RWPE2 (cell line): ENCODE data around the gene TRERF1.

Source experiments
- ATAC-seq: fragments of 200-7000 bp; cut with Tn5 transposase; 3 replicates; pipeline ENCODE4 v1.9.1; 2021; ENCODE audit warnings: low read depth
- DNase-seq: peaks from one replicate; pipeline ENCODE4 v3.0.0-alpha.2; 2020; ENCODE audit warnings: low spot score
- H3K27ac ChIP-seq: fragments of 450-650 bp; 2 replicates; pipeline ENCODE4 v1.5.1; 2017; ENCODE audit warnings: mild to moderate bottlenecking; ENCODE audit not compliant: poor library complexity, severe bottlenecking
- H3K27me3 ChIP-seq: fragments of 250-450 bp; sonication (Bioruptor Pico); 2 replicates; pipeline ENCODE4 v1.5.1; 2021; ENCODE audit warnings: mild to moderate bottlenecking, moderate library complexity; ENCODE audit not compliant: insufficient read depth, poor library complexity, severe bottlenecking
- H3K36me3 ChIP-seq: fragments of 250-450 bp; sonication (Bioruptor Pico); 2 replicates; pipeline ENCODE4 v1.5.1; 2020; ENCODE audit warnings: low read depth, mild to moderate bottlenecking, moderate library complexity
- H3K4me1 ChIP-seq: fragments of 250-450 bp; sonication (Bioruptor Pico); 2 replicates; pipeline ENCODE4 v1.5.1; 2021; ENCODE audit warnings: mild to moderate bottlenecking, moderate library complexity; ENCODE audit not compliant: insufficient read depth, poor library complexity, severe bottlenecking
- H3K4me3 ChIP-seq: fragments of 250-450 bp; sonication (Bioruptor Pico); 2 replicates; pipeline ENCODE4 v1.5.1; 2021; ENCODE audit warnings: mild to moderate bottlenecking, moderate library complexity; ENCODE audit not compliant: severe bottlenecking
- H3K9me3 ChIP-seq: fragments of 250-450 bp; sonication (Bioruptor Pico); 2 replicates; pipeline ENCODE4 v1.5.1; 2021; ENCODE audit warnings: mild to moderate bottlenecking, moderate library complexity; ENCODE audit not compliant: severe bottlenecking
- CTCF ChIP-seq: fragments of 450-650 bp; IDR thresholded peaks from one replicate; pipeline ENCODE4 v1.5.1; 2017; ENCODE audit warnings: mild to moderate bottlenecking, moderate library complexity; ENCODE audit not compliant: poor library complexity, severe bottlenecking

The TRERF1 gene

GRCh38 chr6:42232035-42232434, 219.7 kb downstream of the TRERF1 start:
- ATAC-seq (no peak), DNase-seq (no peak)
- Histone ChIP-seq H3K4me3 (no peak overlapping the region), H3K9me3 (no peaks in the 10 kb centered on the region), H3K4me1 (peaks cover 17% of the 10 kb centered on the region), H3K27me3 (no peaks in the 10 kb centered on the region), H3K36me3 (peaks cover 44% of the 10 kb centered on the region), H3K27ac (no peak overlapping the region)
- no peak for TF ChIP-seq CTCF

- H3K9me3 ChIP-seq = no peaks in the 10 kb centered on the region
- peak overlapping the region; percentile 99 for H3K27ac ChIP-seq
- H3K4me3 ChIP-seq = no peak overlapping the region
- H3K4me1 ChIP-seq = peaks cover 29% of the 10 kb centered on the region
- ATAC-seq (no peak), DNase-seq (no peak)
- H3K36me3 ChIP-seq = peaks cover 37% of the 10 kb centered on the region
- no peaks in the 10 kb centered on the region for H3K27me3 ChIP-seq
- peak; percentile 75 for TF ChIP-seq CTCF
These were observed 221.1 kb downstream of the TRERF1 start for GRCh38 chr6:42230345-42231321.

GRCh38 chr6:42229506-42230119, 222.1 kb downstream of the TRERF1 start:
- Histone ChIP-seq H3K27ac (peak overlapping the region; percentile 99), H3K36me3 (peaks cover 28% of the 10 kb centered on the region), H3K27me3 (no peaks in the 10 kb centered on the region), H3K9me3 (no peaks in the 10 kb centered on the region), H3K4me3 (no peak overlapping the region), H3K4me1 (peaks cover 40% of the 10 kb centered on the region)
- DNase-seq (no peak), ATAC-seq (no peak)
- no peak for TF ChIP-seq CTCF

GRCh38 chr6:42228305-42228704, 223.4 kb downstream of the TRERF1 start:
- TF ChIP-seq CTCF = no peak
- DNase-seq = no peak
- Histone ChIP-seq H3K27ac (peak overlapping the region; percentile 99), H3K4me1 (peaks cover 45% of the 10 kb centered on the region), H3K9me3 (no peaks in the 10 kb centered on the region), H3K27me3 (no peaks in the 10 kb centered on the region), H3K4me3 (no peak overlapping the region), H3K36me3 (peaks cover 25% of the 10 kb centered on the region)
- no peak for ATAC-seq
